ENCODE results near the gene CDK11A. TPM values are rescaled to one million over a fixed set of nuclear protein-coding genes. Genes with fewer than 3 reads are reported as not detected.
"Not testable (repeated sequence)": the region's sequence is repeated elsewhere in the genome, so short reads cannot be mapped to it uniquely, and the experiment has no call there.

The CDK11A gene
- total and polyA plus RNA-seq, 2 donors (not counting 3 experiments of a cell fraction or from before 2014, with no cell fraction given): 30.7 to 50.4 TPM

GRCh38 chr1:1721201-1721600, 3.0 kb downstream of the CDK11A start:
- no peaks in the 10 kb centered on the region for H3K9me1 ChIP-seq (replicated peaks; ENCODE audit: control insufficient read depth, extremely low read depth, insufficient read depth, low read length)
- no peaks in the 10 kb centered on the region for H4K20me1 ChIP-seq (replicated peaks; ENCODE audit: control insufficient read depth, extremely low read depth, insufficient read depth, low read length)
- ChIA-PET CTCF (no interaction called here), POLR2A (no interaction called here)
- TF ChIP-seq EZH2 (IDR thresholded peaks at IDR 0.05; ENCODE audit: borderline replicate concordance, low read depth, low read length, severe bottlenecking): no peak
- no peak for TF ChIP-seq CTCF (IDR thresholded peaks at IDR 0.05; ENCODE audit: extremely low read depth in 1 of 2, insufficient read depth in 1 of 2, low read depth in 1 of 2, low read length in 2 of 2)
- TF ChIP-seq FOS (IDR thresholded peaks at IDR 0.05; ENCODE audit: borderline replicate concordance, insufficient read depth, low read length): no peak
- no peak for TF ChIP-seq JUN (IDR thresholded peaks at IDR 0.05; ENCODE audit: borderline replicate concordance, insufficient read depth, insufficient read length, low read depth)
- no peak for TF ChIP-seq POLR2AphosphoS5 (IDR thresholded peaks at IDR 0.05; ENCODE audit: insufficient read depth, low read depth, low read length)
- TF ChIP-seq GATA2 (IDR thresholded peaks at IDR 0.05; ENCODE audit: insufficient read depth, insufficient read length, low read depth, low read length): no peak
- TF ChIP-seq POLR2A (IDR thresholded peaks at IDR 0.05; ENCODE audit: low read depth, low read length): no peak
- TF ChIP-seq MYC (IDR thresholded peaks at IDR 0.05; ENCODE audit: low read depth, low read length): no peak
- no peak for TF ChIP-seq MAX (IDR thresholded peaks at IDR 0.05; ENCODE audit: insufficient read depth, insufficient read length)
- no peak overlapping the region for H3K4me3 ChIP-seq (replicated peaks in 1 of 3; ENCODE audit: insufficient read depth in 1 of 3, low read depth in 1 of 3, low read length in 3 of 3)
- DNase-seq (ENCODE audit: low read depth, low spot score) (no peak), FAIRE-seq (no peak)
- no peaks in the 10 kb centered on the region for H3K4me1 ChIP-seq (ENCODE audit: control insufficient read depth, extremely low read depth, insufficient read depth, low read length)
- peaks cover 0 to 23% of the 10 kb centered on the region in 2 experiments for H3K36me3 ChIP-seq (ENCODE audit: control insufficient read depth in 2 of 2, extremely low read depth in 1 of 2, insufficient read depth in 2 of 2, low read length in 2 of 2)
- intact Hi-C loops (cut with micrococcal nuclease): loop anchor here (5.0 kb wide), 1 partner anchor 64 kb away; the partner anchor contains the start of gene CDK11B
- no TSS peak for BruUV-seq (replicated peaks)
- no peak overlapping the region for H2AFZ ChIP-seq (ENCODE audit: low read depth, low read length)
- no peaks in the 10 kb centered on the region for H3K79me2 ChIP-seq (ENCODE audit: control insufficient read depth, insufficient read depth, low read length)
- no peaks in the 10 kb centered on the region for H3K9me3 ChIP-seq (replicated peaks; ENCODE audit: control insufficient read depth, insufficient read depth, low read length)
- no peak overlapping the region for H3K9ac ChIP-seq (replicated peaks; ENCODE audit: extremely low read depth, insufficient read depth, low read length)
- H3K27me3 ChIP-seq (ENCODE audit: control insufficient read depth in 2 of 2, insufficient read depth in 2 of 2, low read length in 2 of 2): no peaks in the 10 kb centered on the region
- H3K4me2 ChIP-seq (ENCODE audit: insufficient read depth, low read length): no peak overlapping the region
- H3K27ac ChIP-seq (ENCODE audit: insufficient read depth, low read depth, low read length): no peak overlapping the region
- dilution Hi-C loops (cut with MboI; ENCODE audit: extremely low pct_ligation_motif_present, low sequenced_read_pairs): no loop called here

GRCh38 chr1:1715109-1715883, 8.9 kb downstream of the CDK11A start:
- dilution Hi-C loops (cut with MboI; ENCODE audit: extremely low pct_ligation_motif_present, low sequenced_read_pairs); H3K9me1 ChIP-seq (replicated peaks; ENCODE audit: control insufficient read depth, extremely low read depth, insufficient read depth, low read length); intact Hi-C loops (cut with micrococcal nuclease); BruUV-seq (replicated peaks); H3K9ac ChIP-seq (replicated peaks; ENCODE audit: extremely low read depth, insufficient read depth, low read length); H3K27me3 ChIP-seq (ENCODE audit: control insufficient read depth in 2 of 2, insufficient read depth in 2 of 2, low read length in 2 of 2); H3K9me3 ChIP-seq (replicated peaks; ENCODE audit: control insufficient read depth, insufficient read depth, low read length); CTCF ChIA-PET; H3K4me3 ChIP-seq (replicated peaks in 1 of 3; ENCODE audit: insufficient read depth in 1 of 3, low read depth in 1 of 3, low read length in 3 of 3); FAIRE-seq; H2AFZ ChIP-seq (ENCODE audit: low read depth, low read length); H3K4me1 ChIP-seq (ENCODE audit: control insufficient read depth, extremely low read depth, insufficient read depth, low read length); DNase-seq (ENCODE audit: low read depth, low spot score); H3K79me2 ChIP-seq (ENCODE audit: control insufficient read depth, insufficient read depth, low read length); H3K27ac ChIP-seq (ENCODE audit: insufficient read depth, low read depth, low read length); H3K4me2 ChIP-seq (ENCODE audit: insufficient read depth, low read length); H4K20me1 ChIP-seq (replicated peaks; ENCODE audit: control insufficient read depth, extremely low read depth, insufficient read depth, low read length); POLR2A ChIA-PET: not testable (repeated sequence)
- peaks cover 0 to 25% of the 10 kb centered on the region in 2 experiments for H3K36me3 ChIP-seq (ENCODE audit: control insufficient read depth in 2 of 2, extremely low read depth in 1 of 2, insufficient read depth in 2 of 2, low read length in 2 of 2)

All from endothelial cell of umbilical vein (primary cell).